GM12864 (cell line): Measurements from ENCODE around the gene HEPACAM.

Source experiments
- DNase-seq: peaks from one replicate; pipeline ENCODE4 v3.0.0-alpha.2; 2011; ENCODE audit warnings: low read depth
- H3K4me3 ChIP-seq: 2 replicates; pipeline ENCODE4 v1.5.1; 2011; ENCODE audit warnings: mild to moderate bottlenecking, low read depth, low read length, control low read depth
- CTCF ChIP-seq: IDR thresholded peaks from 2 replicates; pipeline ENCODE4 v1.5.1; 2011; ENCODE audit warnings: low read depth, mild to moderate bottlenecking, moderate library complexity, low read length, control low read depth, inconsistent platforms; ENCODE audit errors: missing control alignments

The HEPACAM gene

GRCh38 chr11:124915541-124916369 is 20.1 kb downstream of the HEPACAM start:
- DNase-seq = no peak
- TF ChIP-seq CTCF = no peak
- no peak overlapping the region for H3K4me3 ChIP-seq

GRCh38 chr11:124902616-124903015 is 33.2 kb downstream of the HEPACAM start:
- TF ChIP-seq CTCF = no peak
- DNase-seq = no peak
- H3K4me3 ChIP-seq = no peak overlapping the region

- no peak for TF ChIP-seq CTCF
- H3K4me3 ChIP-seq = no peak overlapping the region
- DNase-seq = no peak
These were observed 35.4 kb downstream of the HEPACAM start for GRCh38 chr11:124900464-124900863.

- no peak overlapping the region for H3K4me3 ChIP-seq
- DNase-seq = no peak
- no peak for TF ChIP-seq CTCF
These were observed 36.3 kb downstream of the HEPACAM start for GRCh38 chr11:124899383-124900145.

- no peak for TF ChIP-seq CTCF
- no peak overlapping the region for H3K4me3 ChIP-seq
- DNase-seq = no peak
These were observed 37.1 kb downstream of the HEPACAM start for GRCh38 chr11:124898711-124899110.

GRCh38 chr11:124898263-124898680 is 37.6 kb downstream of the HEPACAM start:
- H3K4me3 ChIP-seq = no peak overlapping the region
- no peak for DNase-seq
- no peak for TF ChIP-seq CTCF
